HL-60 (cell line): ENCODE data around the gene SNAI3.

Experiments used
- CTCF ChIP-seq: IDR thresholded peaks from one replicate; pipeline ENCODE4 v1.5.1; 2011; ENCODE audit warnings: low read length, control low read depth, inconsistent platforms; ENCODE audit not compliant: insufficient read depth
- GABPA ChIP-seq: IDR thresholded peaks from 2 replicates; pipeline ENCODE4 v1.6.1; 2012; ENCODE audit warnings: low read depth
- TF ChIP-seq, protein P1 (sequence below): IDR thresholded peaks from 2 replicates; pipeline ENCODE4 v1.6.1; 2012; ENCODE audit warnings: low read depth; ENCODE audit not compliant: insufficient replicate concordance

DNA sequence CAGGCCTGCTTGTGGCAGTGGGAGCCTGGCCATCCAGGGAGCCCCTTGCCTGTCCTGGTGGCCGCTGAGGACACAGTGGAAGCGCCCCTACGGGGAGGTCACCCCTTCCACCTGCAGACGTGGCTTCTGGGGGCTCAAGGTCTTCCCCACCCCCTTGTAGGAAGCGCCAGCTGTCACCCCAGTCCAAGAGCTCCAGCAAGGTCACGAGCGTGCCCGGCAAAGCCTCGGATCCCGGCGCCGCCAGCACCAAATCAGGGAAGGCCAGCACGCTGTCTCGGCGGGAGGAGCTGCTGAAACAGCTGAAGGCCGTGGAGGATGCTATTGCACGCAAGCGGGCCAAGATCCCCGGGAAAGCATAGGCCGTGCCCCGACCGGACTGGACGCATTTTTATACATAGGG, 55.4 kb downstream of the SNAI3 start:
- no peak for TF ChIP-seq CTCF
- TF ChIP-seq GABPA, result no peak
- TF ChIP-seq, protein P1, sequence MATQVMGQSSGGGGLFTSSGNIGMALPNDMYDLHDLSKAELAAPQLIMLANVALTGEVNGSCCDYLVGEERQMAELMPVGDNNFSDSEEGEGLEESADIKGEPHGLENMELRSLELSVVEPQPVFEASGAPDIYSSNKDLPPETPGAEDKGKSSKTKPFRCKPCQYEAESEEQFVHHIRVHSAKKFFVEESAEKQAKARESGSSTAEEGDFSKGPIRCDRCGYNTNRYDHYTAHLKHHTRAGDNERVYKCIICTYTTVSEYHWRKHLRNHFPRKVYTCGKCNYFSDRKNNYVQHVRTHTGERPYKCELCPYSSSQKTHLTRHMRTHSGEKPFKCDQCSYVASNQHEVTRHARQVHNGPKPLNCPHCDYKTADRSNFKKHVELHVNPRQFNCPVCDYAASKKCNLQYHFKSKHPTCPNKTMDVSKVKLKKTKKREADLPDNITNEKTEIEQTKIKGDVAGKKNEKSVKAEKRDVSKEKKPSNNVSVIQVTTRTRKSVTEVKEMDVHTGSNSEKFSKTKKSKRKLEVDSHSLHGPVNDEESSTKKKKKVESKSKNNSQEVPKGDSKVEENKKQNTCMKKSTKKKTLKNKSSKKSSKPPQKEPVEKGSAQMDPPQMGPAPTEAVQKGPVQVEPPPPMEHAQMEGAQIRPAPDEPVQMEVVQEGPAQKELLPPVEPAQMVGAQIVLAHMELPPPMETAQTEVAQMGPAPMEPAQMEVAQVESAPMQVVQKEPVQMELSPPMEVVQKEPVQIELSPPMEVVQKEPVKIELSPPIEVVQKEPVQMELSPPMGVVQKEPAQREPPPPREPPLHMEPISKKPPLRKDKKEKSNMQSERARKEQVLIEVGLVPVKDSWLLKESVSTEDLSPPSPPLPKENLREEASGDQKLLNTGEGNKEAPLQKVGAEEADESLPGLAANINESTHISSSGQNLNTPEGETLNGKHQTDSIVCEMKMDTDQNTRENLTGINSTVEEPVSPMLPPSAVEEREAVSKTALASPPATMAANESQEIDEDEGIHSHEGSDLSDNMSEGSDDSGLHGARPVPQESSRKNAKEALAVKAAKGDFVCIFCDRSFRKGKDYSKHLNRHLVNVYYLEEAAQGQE, result no peak
